Ecto neural progenitor cell (in vitro differentiated cells): ENCODE measurements around the gene ACTRT2.

ENCODE experiments used
- DNase-seq: peaks from one replicate; pipeline ENCODE4 v3.0.0-alpha.2; 2018; ENCODE audit warnings: low spot score

Gene ACTRT2

GRCh38 chr1:3003039-3003940, 18.0 kb upstream of the ACTRT2 start:
- DNase-seq = no peak

- DNase-seq = no peak
Observed at GRCh38 chr1:3003941-3004270, 17.4 kb upstream of the ACTRT2 start.

GRCh38 chr1:3004285-3005205, 16.7 kb upstream of the ACTRT2 start:
- DNase-seq = no peak

DNA sequence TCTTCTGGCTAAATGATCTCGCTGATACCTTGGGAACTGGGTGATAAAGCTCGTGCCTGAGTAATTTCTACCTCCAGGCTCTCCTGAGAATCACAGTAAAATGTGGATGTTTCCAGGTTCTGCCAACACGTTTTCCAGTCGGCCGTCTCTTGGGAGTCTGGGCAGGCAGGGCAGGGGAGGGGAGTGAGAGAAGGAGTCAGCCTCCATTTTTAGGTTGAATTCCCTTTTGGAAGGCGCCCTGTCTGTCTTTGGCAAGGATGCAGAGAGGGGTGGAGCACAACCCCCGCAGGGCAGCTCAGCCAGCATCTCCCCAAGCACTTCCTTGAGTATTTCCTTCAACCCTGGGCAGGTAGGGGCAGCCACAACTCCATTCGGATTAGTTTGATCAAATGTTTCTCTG, 15.5 kb upstream of the ACTRT2 start:
- DNase-seq = no peak

GRCh38 chr1:3007298-3008147, 13.7 kb upstream of the ACTRT2 start:
- no peak for DNase-seq

DNA sequence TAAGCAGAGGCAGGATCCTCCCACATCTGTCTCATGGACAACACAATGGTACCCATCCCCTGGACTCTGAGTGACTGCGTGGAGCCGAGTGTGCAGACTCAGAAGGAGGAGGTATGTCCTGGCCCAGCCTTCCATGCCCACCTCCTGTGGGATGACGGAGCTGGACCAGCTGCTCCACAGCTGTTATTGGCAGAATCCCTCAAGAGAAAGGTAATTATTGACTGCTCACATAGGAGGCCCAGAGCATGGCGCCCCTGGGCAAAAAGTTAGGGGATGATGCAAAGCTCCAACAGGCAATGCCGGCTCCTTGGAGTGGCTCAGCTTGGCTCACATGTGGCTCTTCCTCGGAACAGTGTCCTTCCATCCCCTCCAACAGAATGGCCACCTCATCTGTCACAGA, 12.2 kb upstream of the ACTRT2 start:
- no peak for DNase-seq

DNA sequence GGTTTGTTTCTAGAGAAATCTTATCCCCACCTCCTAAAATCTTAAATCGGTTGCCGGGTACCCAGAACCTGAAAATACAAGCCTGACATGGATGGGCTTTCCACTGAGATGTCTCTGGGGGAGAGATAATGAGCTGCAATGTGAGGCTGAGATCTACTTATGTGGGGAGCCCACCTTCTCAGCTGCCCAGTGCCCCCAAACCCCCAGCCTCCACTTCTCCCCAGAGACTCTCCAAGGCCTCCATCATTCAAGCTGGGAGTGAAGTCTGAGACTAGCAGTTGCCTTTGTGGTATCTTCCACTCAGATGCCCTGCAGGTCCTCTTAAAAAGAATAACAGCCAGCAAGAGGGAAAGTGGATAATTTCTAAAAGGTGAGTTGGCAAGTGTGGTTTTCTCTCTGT, 11.7 kb upstream of the ACTRT2 start:
- no peak for DNase-seq

DNA sequence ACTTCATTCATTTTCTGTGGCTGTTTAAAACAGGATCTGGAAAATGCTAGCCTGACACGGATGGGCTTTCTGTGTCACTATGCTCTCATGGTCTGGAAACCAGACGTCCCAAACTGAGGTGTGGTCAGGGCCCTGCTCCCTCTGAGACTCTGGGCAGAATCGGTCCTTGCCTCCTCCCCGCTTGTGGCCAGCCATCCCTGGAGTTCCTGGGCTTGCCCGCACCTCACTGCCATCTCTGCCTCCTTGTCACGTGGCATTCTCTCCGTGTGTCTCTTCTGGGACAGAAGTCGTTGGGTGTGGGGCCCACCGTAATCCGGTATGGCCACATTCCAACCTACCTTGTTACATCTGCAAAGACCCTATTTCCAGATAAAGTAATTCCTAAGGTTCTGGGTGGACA, 10.1 kb upstream of the ACTRT2 start:
- no peak for DNase-seq

GRCh38 chr1:3011631-3012455, 9.4 kb upstream of the ACTRT2 start:
- DNase-seq = no peak

- DNase-seq = peak; percentile 80
Observed at GRCh38 chr1:3012456-3013291, 8.6 kb upstream of the ACTRT2 start.

DNA sequence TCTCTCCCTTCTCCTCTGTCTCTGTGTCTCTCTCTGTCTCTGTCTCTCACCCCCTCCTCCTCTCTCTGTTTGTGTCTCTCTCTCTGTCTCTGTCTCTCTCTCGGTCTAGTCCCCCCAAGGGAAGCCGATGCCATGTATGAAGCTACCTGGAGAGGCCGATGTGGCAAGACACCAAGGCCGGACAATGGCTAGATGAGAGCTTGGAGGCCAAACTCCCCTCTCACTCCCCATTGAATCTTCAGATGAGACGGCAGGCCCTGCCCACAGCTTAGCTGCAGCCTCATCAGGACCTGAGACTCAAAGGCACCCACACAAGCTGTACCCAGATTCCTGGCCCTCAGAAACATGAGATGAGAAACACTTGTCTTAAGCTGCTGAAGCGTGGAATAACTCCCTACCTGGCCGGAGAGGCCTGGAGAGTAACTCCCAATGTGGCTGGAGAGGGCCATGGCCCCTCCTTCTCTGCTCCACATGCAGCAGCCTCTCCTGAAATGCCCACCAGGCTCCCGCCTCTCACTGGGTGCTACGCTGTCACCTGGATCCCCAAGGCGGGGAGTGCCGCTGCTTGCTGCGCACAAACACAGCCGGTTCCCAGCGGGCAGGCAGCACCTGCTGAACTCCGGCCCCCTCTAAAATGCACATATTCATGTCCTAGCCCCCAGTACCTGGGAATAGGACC, 7.8 kb upstream of the ACTRT2 start:
- no peak for DNase-seq

DNA sequence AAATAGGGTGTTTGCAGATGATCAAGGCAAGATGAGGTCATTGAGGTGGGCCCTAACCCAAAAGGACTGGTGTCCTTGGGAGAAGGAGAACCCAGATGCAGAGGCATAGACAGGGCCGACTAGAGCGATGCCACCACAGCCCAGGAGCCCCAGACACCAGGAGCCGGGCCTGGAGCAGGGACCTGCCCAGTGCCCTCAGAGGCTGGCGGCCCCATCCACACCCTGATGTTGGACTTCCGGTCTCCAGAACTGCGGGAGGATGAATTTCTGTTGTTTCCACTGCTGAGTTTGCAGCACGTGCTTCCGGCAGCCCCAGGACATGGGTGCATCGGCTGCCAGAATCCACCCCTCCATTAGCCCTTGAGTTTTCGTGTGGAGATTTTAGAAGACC, 7.2 kb upstream of the ACTRT2 start:
- no peak for DNase-seq

GRCh38 chr1:3014443-3015268, 6.6 kb upstream of the ACTRT2 start:
- DNase-seq = no peak

GRCh38 chr1:3015269-3015635, 6.0 kb upstream of the ACTRT2 start:
- no peak for DNase-seq

- DNase-seq = no peak
Observed at GRCh38 chr1:3015744-3016143, 5.5 kb upstream of the ACTRT2 start.

DNA sequence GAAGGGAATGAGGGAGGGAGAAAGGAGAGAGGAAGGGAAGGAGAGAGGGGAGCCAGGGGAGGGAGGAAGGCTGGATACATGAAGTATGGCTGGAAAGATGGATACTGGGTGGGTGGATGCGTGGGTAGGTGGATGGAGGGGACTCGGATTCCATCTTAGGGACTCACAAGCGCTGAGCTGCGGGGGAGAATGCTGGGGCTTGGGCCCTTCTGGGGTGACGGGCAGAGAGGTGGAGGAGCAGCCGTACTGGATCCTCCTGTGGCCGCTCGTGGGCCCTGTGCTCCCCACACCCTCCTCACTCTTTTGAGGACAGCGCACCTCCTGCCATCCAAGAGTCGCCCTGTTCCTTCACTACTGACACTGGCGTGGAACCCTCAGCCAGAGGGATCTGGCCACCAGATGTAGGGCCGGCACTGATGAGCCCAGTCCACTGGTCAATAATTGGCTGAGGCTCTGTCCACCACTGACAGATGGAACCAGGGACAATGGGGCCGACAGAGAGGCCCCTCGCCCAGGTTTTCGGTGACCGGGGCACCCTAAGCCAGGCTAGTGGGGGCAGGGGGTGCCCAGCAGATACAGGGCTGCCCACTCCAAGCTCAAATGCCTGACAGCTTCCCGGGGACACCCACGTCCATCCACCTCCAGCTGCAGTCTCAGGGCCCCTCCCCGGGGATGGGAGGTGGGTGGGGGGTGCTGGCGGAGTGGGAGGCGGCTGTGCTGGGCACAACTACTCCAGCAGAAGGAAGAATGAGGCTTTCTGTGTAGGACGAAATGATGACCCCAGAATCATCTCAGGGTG, 4.4 kb upstream of the ACTRT2 start:
- no peak for DNase-seq

- no peak for DNase-seq
Observed at GRCh38 chr1:3017440-3018050, 3.7 kb upstream of the ACTRT2 start.

GRCh38 chr1:3018051-3018471, 3.2 kb upstream of the ACTRT2 start:
- DNase-seq = no peak
